GM12878 (cell line): Measurements from ENCODE around the gene SPRY2. TPM values are rescaled to one million over a fixed set of nuclear protein-coding genes. Genes with fewer than 3 reads are reported as not detected.

Source experiments
- ATAC-seq: fragments of 200-7000 bp; cut with Tn5 transposase; 3 replicates; pipeline ENCODE4 v1.9.1; 2020; ENCODE audit warnings: mild to moderate bottlenecking, moderate library complexity
- BruUV-seq: library from RNA; stranded (reverse); fragments of 400-500 nt; replicated peaks from 2 replicates; lab custom pipeline; 2021; lab: Mats Ljungman, UMichigan
- CTCF ChIA-PET: fragments of 300-600 bp; sonication (Branson Sonifier 250); formaldehyde crosslinking; extraction: SDS; loops from one replicate; lab custom pipeline; 2021; ENCODE audit warnings: inconsistent platforms; lab: Yijun Ruan, JAX
- POLR2A ChIA-PET: fragments of 350-600 bp; formaldehyde crosslinking; extraction: SDS; loops from one replicate; lab custom pipeline; 2021; ENCODE audit warnings: inconsistent platforms; lab: Charles Lee
- RAD21 ChIA-PET: fragments of 300-600 bp; sonication (Branson Sonifier 250); formaldehyde crosslinking; loops from one replicate; lab custom pipeline; 2023; ENCODE audit warnings: antibody characterized with exemption; ENCODE audit not compliant: unreplicated experiment; lab: Charles Lee
- SMC1A ChIA-PET: fragments of 300-600 bp; sonication (Branson Sonifier 250); formaldehyde crosslinking; loops from one replicate; lab custom pipeline; 2023; ENCODE audit not compliant: unreplicated experiment, uncharacterized antibody; lab: Charles Lee
- DNase-seq: peaks from one replicate; pipeline ENCODE4 v3.0.0-alpha.2; 2011; ENCODE audit warnings: low read depth, low spot score
- FAIRE-seq: peaks from 3 replicates; lab custom pipeline; 2011; peaks lifted over from hg19 to GRCh38; lab: Jason Lieb, UNC
- H2AFZ ChIP-seq: 2 replicates; pipeline ENCODE4 v1.6.0; 2011; ENCODE audit warnings: low read depth, low read length, control low read depth; ENCODE audit not compliant: control insufficient read depth
- H3K27ac ChIP-seq: 2 replicates; pipeline ENCODE4 v1.5.1; 2011; ENCODE audit warnings: control low read depth; ENCODE audit not compliant: control insufficient read depth, insufficient read depth
- H3K27me3 ChIP-seq, 2 experiments: replicated peaks in 1 of 2; 2 replicates each; pipeline versions ENCODE4 v1.6.0 to v1.6.1; 2011; ENCODE audit warnings: low read length in 1 of 2; ENCODE audit not compliant: control insufficient read depth in 2 of 2, insufficient read depth in 2 of 2
- H3K36me3 ChIP-seq, 2 experiments: 2 replicates each; pipeline ENCODE4 v1.5.1; 2011; ENCODE audit warnings: low read length in 1 of 2; ENCODE audit not compliant: control insufficient read depth in 2 of 2, insufficient read depth in 2 of 2
- H3K4me1 ChIP-seq: 2 replicates; pipeline ENCODE4 v1.6.1; 2011; ENCODE audit warnings: mild to moderate bottlenecking, low read length, moderate library complexity, mixed read lengths; ENCODE audit not compliant: control insufficient read depth, insufficient read depth
- H3K4me2 ChIP-seq: 2 replicates; pipeline ENCODE4 v1.6.0; 2011; ENCODE audit warnings: control low read depth; ENCODE audit not compliant: control insufficient read depth, insufficient read depth
- H3K4me3 ChIP-seq: fragments of 200-600 bp; sonication (generic); 2 replicates; pipeline ENCODE4 v1.5.1; 2016
- H3K79me2 ChIP-seq: 2 replicates; pipeline ENCODE4 v1.6.0; 2011; ENCODE audit warnings: low read length; ENCODE audit not compliant: control insufficient read depth, insufficient read depth
- H3K9ac ChIP-seq: 2 replicates; pipeline ENCODE4 v1.8.0; 2011; ENCODE audit warnings: low read length, control low read depth, mixed read lengths; ENCODE audit not compliant: control insufficient read depth, insufficient read depth
- H3K9me3 ChIP-seq: replicated peaks from 3 replicates; pipeline ENCODE4 v1.5.1; 2011; ENCODE audit warnings: mild to moderate bottlenecking, low read length; ENCODE audit not compliant: control insufficient read depth, insufficient read depth
- H4K20me1 ChIP-seq: 2 replicates; pipeline ENCODE4 v1.6.0; 2011; ENCODE audit not compliant: control insufficient read depth, insufficient read depth
- ASH2L ChIP-seq: fragments of 300-600, 200-600 bp; sonication (generic); IDR thresholded peaks from 2 replicates; pipeline ENCODE4 v1.6.1; 2017; ENCODE audit warnings: low read depth, mild to moderate bottlenecking, borderline replicate concordance
- BMI1 ChIP-seq: fragments of 450-650 bp; IDR thresholded peaks from 2 replicates; pipeline ENCODE4 v1.6.1; 2016; ENCODE audit warnings: mild to moderate bottlenecking, moderate library complexity, borderline replicate concordance
- FOXM1 ChIP-seq: IDR thresholded peaks from 2 replicates; pipeline ENCODE4 v1.6.1; 2012; ENCODE audit warnings: low read depth, mild to moderate bottlenecking, inconsistent platforms, low read length, moderate library complexity
- HDGF ChIP-seq: fragments of 450-650 bp; IDR thresholded peaks from 2 replicates; pipeline ENCODE4 v1.6.1; 2016; ENCODE audit warnings: antibody characterized with exemption
- IRF4 ChIP-seq: IDR thresholded peaks from 2 replicates; pipeline ENCODE4 v1.6.1; 2011; ENCODE audit warnings: low read depth, low read length
- ZSCAN29 ChIP-seq: fragments of 450-650 bp; IDR thresholded peaks from 2 replicates; pipeline ENCODE4 v1.6.1; 2017; ENCODE audit warnings: mild to moderate bottlenecking, moderate library complexity
- WGBS: methylation state at CpG from one replicate; pipeline ENCODE4 v1.1.6; 2016; ENCODE audit warnings: low lambda C conversion rate; ENCODE audit not compliant: insufficient replicate concordance, insufficient coverage; ENCODE audit errors: missing lambda C conversion rate; 5-methylcytosine and 5-hydroxymethylcytosine counted together
- in situ Hi-C: fragments of 300-500 bp; cut with MboI; formaldehyde crosslinking; loops from 9 replicates; pipeline ENCODE4 v1.14.3; 2018; ENCODE audit warnings: mixed read lengths
- intact Hi-C: fragments of 100-400 bp; cut with micrococcal nuclease; formaldehyde crosslinking; loops from one replicate; pipeline ENCODE4 v1.14.2; 2022; ENCODE audit not compliant: unreplicated experiment
- polyA plus RNA-seq, 11 experiments: library from polyadenylated mRNA; depleted of rRNA in 4 of 11; unstranded in 6 of 11; stranded (reverse) in 5 of 11; fragments of >200 nt; fragmentation: Nextera tagmentation in 4 of 11; fragmentation: Illumina TruSeq in 1 of 11; extraction: Ambion mirVana in 4 of 11; extraction: Trizol in 1 of 11; gene quantifications; 1 replicate in 1 of 11; 2 replicates in 10 of 11; pipeline versions ENCODE4 v1.2.1 to v1.2.3, GENCODE V29; 2011 to 2016; ENCODE audit warnings: inconsistent platforms in 2 of 11, missing spikeins in 2 of 11, low read depth in 1 of 11
- total RNA-seq, 4 experiments: library from RNA; depleted of rRNA in 3 of 4; stranded (reverse); fragments of >200 nt in 3 of 4; fragmentation: Illumina TruSeq in 1 of 4; extraction: Trizol in 1 of 4; gene quantifications; 2 replicates each; pipeline versions ENCODE4 v1.2.1 to v1.2.3, GENCODE V29; 2013 to 2021
- TF ChIP-seq, protein P1 (sequence below): IDR thresholded peaks from 2 replicates; pipeline ENCODE4 v1.6.1; 2012; ENCODE audit warnings: low read depth, low read length, improper control_type of control experiment
- TF ChIP-seq, protein P2 (sequence below): IDR thresholded peaks from 2 replicates; pipeline ENCODE4 v1.6.1; 2012; ENCODE audit warnings: mild to moderate bottlenecking, low read depth, low read length
- TF ChIP-seq, protein P3 (sequence below): fragments of 450-650 bp; IDR thresholded peaks from 2 replicates; pipeline ENCODE4 v1.6.1; 2016; ENCODE audit warnings: mild to moderate bottlenecking

SPRY2 gene
- total and polyA plus RNA-seq, 10 of the 15 experiments (the other 5 are each of a cell fraction or from before 2014, with no cell fraction given) = 1.8 to 82.1 (median 9.2) TPM

DNA sequence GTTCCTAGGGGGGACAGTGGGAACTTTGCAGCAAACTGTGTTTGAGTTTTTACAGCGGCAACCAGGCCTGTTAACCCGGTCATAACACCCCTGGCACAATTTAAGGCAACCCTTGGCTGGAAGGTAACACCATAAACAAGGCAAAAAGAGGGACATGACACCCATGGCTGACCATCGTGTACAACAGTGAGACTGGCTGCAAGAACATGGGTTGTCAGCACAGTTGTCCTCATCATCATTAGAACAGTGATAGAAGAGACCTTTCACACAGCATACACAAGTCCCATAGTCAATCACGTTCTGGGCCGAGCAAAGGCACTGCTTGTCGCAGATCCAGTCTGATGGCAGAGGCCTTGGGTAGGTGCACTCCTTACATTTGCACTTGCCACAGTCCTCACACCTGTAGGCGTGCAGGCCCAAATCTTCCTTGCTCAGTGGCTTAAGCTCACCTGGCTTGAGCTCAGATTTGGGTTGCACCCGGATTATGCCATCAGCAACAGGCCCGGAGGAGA, 4.1 kb downstream of the SPRY2 start:
- SMC1A ChIA-PET = interaction anchor here (0.6 to 3.4 kb wide), 15 partner anchors 8 to 681 kb away, joined by 3 to 15 read pairs (median 4); no protein-coding TSS in a partner anchor

DNA sequence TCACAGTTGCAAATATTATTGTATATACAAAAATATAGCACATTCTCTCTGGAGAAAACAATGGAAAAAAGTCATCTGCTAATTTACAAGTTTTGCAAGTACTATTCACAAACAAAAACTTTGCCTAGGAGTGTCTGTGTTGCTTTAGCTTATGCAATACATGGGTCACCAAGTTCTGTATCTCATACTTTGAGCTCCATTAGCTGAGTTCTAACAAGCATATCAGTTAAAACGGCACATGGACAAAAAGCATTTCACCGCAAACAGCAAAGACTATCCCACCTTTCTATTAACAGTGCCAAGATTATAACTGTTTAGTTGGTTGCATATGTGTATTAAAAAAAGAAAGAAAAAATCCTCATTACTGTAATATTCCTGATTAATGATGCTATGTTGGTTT, 4.6 kb downstream of the SPRY2 start:
- 49% methylated on average over 2 of the region's 2 CpGs for WGBS
- intact Hi-C loops (no loop called here), in situ Hi-C loops (no loop called here)
- ChIA-PET RAD21 (interaction anchor here (0.6 to 4.1 kb wide), 15 partner anchors 11 to 561 kb away, joined by 3 to 18 read pairs (median 4); no protein-coding TSS in a partner anchor), POLR2A (interaction anchor here (0.7 to 1.5 kb wide), 2 partner anchors 12 to 23 kb away, joined by 3 to 7 read pairs; no protein-coding TSS in a partner anchor), SMC1A (interaction anchor here (0.6 to 3.4 kb wide), 25 partner anchors 8 to 681 kb away, joined by 3 to 15 read pairs (median 4); no protein-coding TSS in a partner anchor), CTCF (interaction anchor here (1.0 to 1.5 kb wide), 5 partner anchors 19 to 561 kb away, joined by 3 to 5 read pairs (median 3); no protein-coding TSS in a partner anchor)
- no peak overlapping the region for H3K4me3 ChIP-seq
- no peak overlapping the region for H3K9ac ChIP-seq
- H3K27ac ChIP-seq = no peak overlapping the region
- no peak overlapping the region for H2AFZ ChIP-seq
- H4K20me1 ChIP-seq = no peaks in the 10 kb centered on the region
- H3K27me3 ChIP-seq = no peaks in the 10 kb centered on the region; a peak in 1 of 4 replicates
- H3K4me1 ChIP-seq = no peaks in the 10 kb centered on the region
- no peaks in the 10 kb centered on the region; a peak in 1 of 4 replicates for H3K36me3 ChIP-seq
- H3K79me2 ChIP-seq = peaks cover 9% of the 10 kb centered on the region
- DNase-seq (no peak), FAIRE-seq (no peak), ATAC-seq (no peak)
- no peaks in the 10 kb centered on the region for H3K9me3 ChIP-seq
- BruUV-seq = no TSS peak
- H3K4me2 ChIP-seq = no peak overlapping the region
- TF ChIP-seq HDGF (no peak), FOXM1 (no peak), ZSCAN29 (no peak), IRF4 (no peak), ASH2L (no peak)
- TF ChIP-seq, protein P1, sequence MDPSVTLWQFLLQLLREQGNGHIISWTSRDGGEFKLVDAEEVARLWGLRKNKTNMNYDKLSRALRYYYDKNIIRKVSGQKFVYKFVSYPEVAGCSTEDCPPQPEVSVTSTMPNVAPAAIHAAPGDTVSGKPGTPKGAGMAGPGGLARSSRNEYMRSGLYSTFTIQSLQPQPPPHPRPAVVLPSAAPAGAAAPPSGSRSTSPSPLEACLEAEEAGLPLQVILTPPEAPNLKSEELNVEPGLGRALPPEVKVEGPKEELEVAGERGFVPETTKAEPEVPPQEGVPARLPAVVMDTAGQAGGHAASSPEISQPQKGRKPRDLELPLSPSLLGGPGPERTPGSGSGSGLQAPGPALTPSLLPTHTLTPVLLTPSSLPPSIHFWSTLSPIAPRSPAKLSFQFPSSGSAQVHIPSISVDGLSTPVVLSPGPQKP = no peak
- TF ChIP-seq, protein P2, sequence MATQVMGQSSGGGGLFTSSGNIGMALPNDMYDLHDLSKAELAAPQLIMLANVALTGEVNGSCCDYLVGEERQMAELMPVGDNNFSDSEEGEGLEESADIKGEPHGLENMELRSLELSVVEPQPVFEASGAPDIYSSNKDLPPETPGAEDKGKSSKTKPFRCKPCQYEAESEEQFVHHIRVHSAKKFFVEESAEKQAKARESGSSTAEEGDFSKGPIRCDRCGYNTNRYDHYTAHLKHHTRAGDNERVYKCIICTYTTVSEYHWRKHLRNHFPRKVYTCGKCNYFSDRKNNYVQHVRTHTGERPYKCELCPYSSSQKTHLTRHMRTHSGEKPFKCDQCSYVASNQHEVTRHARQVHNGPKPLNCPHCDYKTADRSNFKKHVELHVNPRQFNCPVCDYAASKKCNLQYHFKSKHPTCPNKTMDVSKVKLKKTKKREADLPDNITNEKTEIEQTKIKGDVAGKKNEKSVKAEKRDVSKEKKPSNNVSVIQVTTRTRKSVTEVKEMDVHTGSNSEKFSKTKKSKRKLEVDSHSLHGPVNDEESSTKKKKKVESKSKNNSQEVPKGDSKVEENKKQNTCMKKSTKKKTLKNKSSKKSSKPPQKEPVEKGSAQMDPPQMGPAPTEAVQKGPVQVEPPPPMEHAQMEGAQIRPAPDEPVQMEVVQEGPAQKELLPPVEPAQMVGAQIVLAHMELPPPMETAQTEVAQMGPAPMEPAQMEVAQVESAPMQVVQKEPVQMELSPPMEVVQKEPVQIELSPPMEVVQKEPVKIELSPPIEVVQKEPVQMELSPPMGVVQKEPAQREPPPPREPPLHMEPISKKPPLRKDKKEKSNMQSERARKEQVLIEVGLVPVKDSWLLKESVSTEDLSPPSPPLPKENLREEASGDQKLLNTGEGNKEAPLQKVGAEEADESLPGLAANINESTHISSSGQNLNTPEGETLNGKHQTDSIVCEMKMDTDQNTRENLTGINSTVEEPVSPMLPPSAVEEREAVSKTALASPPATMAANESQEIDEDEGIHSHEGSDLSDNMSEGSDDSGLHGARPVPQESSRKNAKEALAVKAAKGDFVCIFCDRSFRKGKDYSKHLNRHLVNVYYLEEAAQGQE = no peak

More for the DNA sequence above, 4.1 kb downstream of the SPRY2 start:
- no peak overlapping the region for H3K27ac ChIP-seq
- no peak overlapping the region for H3K4me3 ChIP-seq
- no peaks in the 10 kb centered on the region for H3K9me3 ChIP-seq
- ChIA-PET CTCF (interaction anchor here (0.5 to 1.5 kb wide), 5 partner anchors 25 to 913 kb away, joined by 3 to 5 read pairs (median 3); no protein-coding TSS in a partner anchor), RAD21 (interaction anchor here (0.6 to 4.1 kb wide), 10 partner anchors 10 to 562 kb away, joined by 3 to 18 read pairs (median 4); no protein-coding TSS in a partner anchor), POLR2A (interaction anchor here (0.7 to 1.5 kb wide), 2 partner anchors 11 to 22 kb away, joined by 3 to 7 read pairs; no protein-coding TSS in a partner anchor)
- no TSS peak for BruUV-seq
- H3K4me2 ChIP-seq = no peak overlapping the region
- ATAC-seq (no peak), DNase-seq (no peak), FAIRE-seq (no peak)
- in situ Hi-C loops (no loop called here), intact Hi-C loops (no loop called here)
- H3K79me2 ChIP-seq = peaks cover 9% of the 10 kb centered on the region
- H2AFZ ChIP-seq = no peak overlapping the region
- 38% methylated on average over 9 of the region's 9 CpGs for WGBS
- no peaks in the 10 kb centered on the region; a peak in 1 of 4 replicates for H3K36me3 ChIP-seq
- H4K20me1 ChIP-seq = no peaks in the 10 kb centered on the region
- no peak for TF ChIP-seq BMI1
- TF ChIP-seq, protein P3, sequence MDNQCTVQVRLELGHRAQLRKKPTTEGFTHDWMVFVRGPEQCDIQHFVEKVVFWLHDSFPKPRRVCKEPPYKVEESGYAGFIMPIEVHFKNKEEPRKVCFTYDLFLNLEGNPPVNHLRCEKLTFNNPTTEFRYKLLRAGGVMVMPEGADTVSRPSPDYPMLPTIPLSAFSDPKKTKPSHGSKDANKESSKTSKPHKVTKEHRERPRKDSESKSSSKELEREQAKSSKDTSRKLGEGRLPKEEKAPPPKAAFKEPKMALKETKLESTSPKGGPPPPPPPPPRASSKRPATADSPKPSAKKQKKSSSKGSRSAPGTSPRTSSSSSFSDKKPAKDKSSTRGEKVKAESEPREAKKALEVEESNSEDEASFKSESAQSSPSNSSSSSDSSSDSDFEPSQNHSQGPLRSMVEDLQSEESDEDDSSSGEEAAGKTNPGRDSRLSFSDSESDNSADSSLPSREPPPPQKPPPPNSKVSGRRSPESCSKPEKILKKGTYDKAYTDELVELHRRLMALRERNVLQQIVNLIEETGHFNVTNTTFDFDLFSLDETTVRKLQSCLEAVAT = 0 out of 2 replicates have a peak, but pooled peaks have one; percentile 11
- no peaks in the 10 kb centered on the region; a peak in 1 of 4 replicates for H3K27me3 ChIP-seq
- H3K4me1 ChIP-seq = no peaks in the 10 kb centered on the region
- H3K9ac ChIP-seq = no peak overlapping the region
